Measurements from ENCODE around the gene C19orf18. TPM values are rescaled to one million over a fixed set of nuclear protein-coding genes. Genes with fewer than 3 reads are reported as not detected.

C19orf18 gene
- total RNA-seq, 1 donor from 2014 or later: not detected

GRCh38 chr19:58002384-58003173, 28.2 kb upstream of the C19orf18 start, which contains the start of gene ZNF606:
TSS of gene ZNF606 (minus strand) at chr19:58002820. CDS start at chr19:58001319, 1,501 bp downstream.
- H3K36me3 ChIP-seq: peaks cover 59% of the 10 kb centered on the region
- peak within 1 kb of the TSS; percentile 91 for H3K4me2 ChIP-seq
- peak within 1 kb of the TSS; percentile 92 for H3K4me3 Mint-ChIP-seq
- peaks cover 10% of the 10 kb centered on the region for H3F3A ChIP-seq (ENCODE audit: low read depth)
- TF ChIP-seq EZH2phosphoT487 (IDR thresholded peaks at IDR 0.05) (no peak), EZH2 (IDR thresholded peaks at IDR 0.05) (peak; percentile 61)
- peak within 1 kb of the TSS; percentile 82 for H3K4me3 ChIP-seq
- H3K36me3 Mint-ChIP-seq: peaks cover 85% of the 10 kb centered on the region
- peaks cover 9% of the 10 kb centered on the region for H3K4me1 ChIP-seq
- DNase-seq (ENCODE audit: low spot score): peak; percentile 96
- H2AFZ ChIP-seq (replicated peaks): peak within 1 kb of the TSS; percentile 94
- peak within 1 kb of the TSS; percentile 95 for H3K9ac ChIP-seq
- no peaks in the 10 kb centered on the region for H3K27me3 ChIP-seq
- H4K20me1 ChIP-seq (ENCODE audit: low read depth): no peaks in the 10 kb centered on the region
- H3K9me3 Mint-ChIP-seq: peaks cover 90% of the 10 kb centered on the region
- peaks cover 26% of the 10 kb centered on the region for H3K9me3 ChIP-seq (ENCODE audit: low read depth)
- peaks cover 52% of the 10 kb centered on the region for H3K79me2 ChIP-seq (ENCODE audit: low read depth)
- H3K4me1 Mint-ChIP-seq: peaks cover 7% of the 10 kb centered on the region
- H3K27ac ChIP-seq: peak within 1 kb of the TSS; percentile 85
- peaks cover 23% of the 10 kb centered on the region for H3K27me3 Mint-ChIP-seq (ENCODE audit: insufficient read depth, low read depth)
- peak within 1 kb of the TSS; percentile 43 for H3K27ac Mint-ChIP-seq

DNA sequence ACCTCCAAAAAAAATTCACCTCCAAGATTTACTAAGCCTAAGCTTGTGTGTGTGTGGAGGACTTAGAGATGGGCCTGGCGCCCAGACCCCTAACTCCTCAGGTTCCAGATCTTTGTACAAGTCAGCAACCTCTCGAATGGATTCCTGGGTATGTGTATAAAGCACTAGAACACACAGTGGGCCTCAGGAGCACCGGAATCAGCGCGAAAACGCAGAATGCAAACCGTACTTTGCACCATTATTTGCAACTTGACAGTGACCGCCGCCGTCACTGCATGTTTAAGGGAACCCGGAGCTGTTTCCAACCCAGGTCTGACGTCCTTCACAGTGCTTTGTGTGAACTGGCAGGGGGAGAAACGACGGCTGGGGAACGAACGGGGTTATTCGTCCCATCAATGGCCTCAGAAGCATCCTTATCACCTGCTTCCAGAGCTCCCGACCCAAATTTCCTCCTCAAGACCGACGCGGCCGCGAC, 27.6 kb upstream of the C19orf18 start:
- H3K9ac ChIP-seq: peak overlapping the region; percentile 95
- H3K79me2 ChIP-seq (ENCODE audit: low read depth): peaks cover 52% of the 10 kb centered on the region
- Mint-ChIP-seq H3K27me3 (ENCODE audit: insufficient read depth, low read depth) (peaks cover 24% of the 10 kb centered on the region), H3K9me3 (peaks cover 90% of the 10 kb centered on the region), H3K36me3 (peaks cover 85% of the 10 kb centered on the region), H3K27ac (peak overlapping the region; percentile 43), H3K4me1 (peaks cover 7% of the 10 kb centered on the region), H3K4me3 (peak overlapping the region; percentile 92)
- H2AFZ ChIP-seq (replicated peaks): peak overlapping the region; percentile 68
- no peaks in the 10 kb centered on the region for H4K20me1 ChIP-seq (ENCODE audit: low read depth)
- peaks cover 58% of the 10 kb centered on the region for H3K36me3 ChIP-seq
- H3K4me3 ChIP-seq: peak overlapping the region; percentile 82
- H3K4me2 ChIP-seq: peak overlapping the region; percentile 91
- no peak for DNase-seq (ENCODE audit: low spot score)
- peaks cover 9% of the 10 kb centered on the region for H3K4me1 ChIP-seq
- TF ChIP-seq EZH2 (IDR thresholded peaks at IDR 0.05) (no peak), CTCF (IDR thresholded peaks at IDR 0.05) (no peak), EZH2phosphoT487 (IDR thresholded peaks at IDR 0.05) (no peak)
- H3K27ac ChIP-seq: peak overlapping the region; percentile 85
- H3K27me3 ChIP-seq: no peaks in the 10 kb centered on the region
- peaks cover 10% of the 10 kb centered on the region for H3F3A ChIP-seq (ENCODE audit: low read depth)
- peaks cover 26% of the 10 kb centered on the region for H3K9me3 ChIP-seq (ENCODE audit: low read depth)

- Histone ChIP-seq H3K4me1 (peaks cover 9% of the 10 kb centered on the region), H3K4me3 (peak overlapping the region; percentile 82)
These were observed 26.3 kb upstream of the C19orf18 start for GRCh38 chr19:58000677-58001076.

More at GRCh38 chr19:58000677-58001076, 26.3 kb upstream of the C19orf18 start:
- peak overlapping the region; percentile 92 for H3K4me3 Mint-ChIP-seq
- DNase-seq (ENCODE audit: low spot score): no peak
- H3K9me3 ChIP-seq (ENCODE audit: low read depth): peaks cover 17% of the 10 kb centered on the region
- H3K27ac Mint-ChIP-seq: no peak overlapping the region
- no peaks in the 10 kb centered on the region for H4K20me1 ChIP-seq (ENCODE audit: low read depth)
- peaks cover 87% of the 10 kb centered on the region for H3K36me3 Mint-ChIP-seq
- peaks cover 53% of the 10 kb centered on the region for H3K36me3 ChIP-seq
- H3K79me2 ChIP-seq (ENCODE audit: low read depth): peaks cover 52% of the 10 kb centered on the region
- H3K4me2 ChIP-seq: peak overlapping the region; percentile 91
- peaks cover 91% of the 10 kb centered on the region for H3K9me3 Mint-ChIP-seq
- H3F3A ChIP-seq (ENCODE audit: low read depth): peaks cover 10% of the 10 kb centered on the region
- H3K27me3 ChIP-seq: no peaks in the 10 kb centered on the region
- no peak overlapping the region for H3K9ac ChIP-seq
- peaks cover 7% of the 10 kb centered on the region for H3K4me1 Mint-ChIP-seq
- no peak overlapping the region for H2AFZ ChIP-seq (replicated peaks)
- TF ChIP-seq EZH2phosphoT487 (IDR thresholded peaks at IDR 0.05): no peak
- TF ChIP-seq EZH2 (IDR thresholded peaks at IDR 0.05): no peak
- TF ChIP-seq CTCF (IDR thresholded peaks at IDR 0.05): no peak
- H3K27me3 Mint-ChIP-seq (ENCODE audit: insufficient read depth, low read depth): peaks cover 24% of the 10 kb centered on the region
- no peak overlapping the region for H3K27ac ChIP-seq
